Measurements from ENCODE around the gene MTHFSD.

MTHFSD gene

GRCh38 chr16:86528061-86528929 lies 26.7 kb downstream of the MTHFSD start:
- DNase-seq: no peak

DNA sequence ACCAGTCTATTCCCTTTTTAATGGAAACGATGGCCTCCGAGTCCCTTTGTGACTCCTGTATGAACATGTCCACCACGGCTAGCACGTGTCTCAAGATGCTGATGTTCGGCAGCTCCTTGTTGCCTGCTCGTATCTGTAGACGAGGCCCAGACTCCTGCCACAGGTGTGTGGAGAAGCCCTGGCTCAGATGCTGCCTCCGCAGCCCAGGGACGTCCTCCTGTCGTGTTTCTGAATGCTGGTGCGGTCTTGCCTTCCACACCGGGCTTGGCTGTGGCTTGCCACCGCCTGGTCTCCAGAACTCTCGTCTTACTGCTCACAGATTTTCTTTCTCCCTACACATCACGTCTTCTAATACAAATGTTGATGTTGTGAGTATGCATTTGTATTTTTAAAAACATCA lies 27.7 kb downstream of the MTHFSD start:
- no peak for DNase-seq

GRCh38 chr16:86525696-86526095 lies 29.3 kb downstream of the MTHFSD start:
- DNase-seq: no peak

- no peak for DNase-seq
Observed at GRCh38 chr16:86524029-86524428, 31.0 kb downstream of the MTHFSD start.

- no peak for DNase-seq
Observed at GRCh38 chr16:86523166-86523740, 31.8 kb downstream of the MTHFSD start.

GRCh38 chr16:86522634-86523033 lies 32.4 kb downstream of the MTHFSD start:
- no peak for DNase-seq

DNA sequence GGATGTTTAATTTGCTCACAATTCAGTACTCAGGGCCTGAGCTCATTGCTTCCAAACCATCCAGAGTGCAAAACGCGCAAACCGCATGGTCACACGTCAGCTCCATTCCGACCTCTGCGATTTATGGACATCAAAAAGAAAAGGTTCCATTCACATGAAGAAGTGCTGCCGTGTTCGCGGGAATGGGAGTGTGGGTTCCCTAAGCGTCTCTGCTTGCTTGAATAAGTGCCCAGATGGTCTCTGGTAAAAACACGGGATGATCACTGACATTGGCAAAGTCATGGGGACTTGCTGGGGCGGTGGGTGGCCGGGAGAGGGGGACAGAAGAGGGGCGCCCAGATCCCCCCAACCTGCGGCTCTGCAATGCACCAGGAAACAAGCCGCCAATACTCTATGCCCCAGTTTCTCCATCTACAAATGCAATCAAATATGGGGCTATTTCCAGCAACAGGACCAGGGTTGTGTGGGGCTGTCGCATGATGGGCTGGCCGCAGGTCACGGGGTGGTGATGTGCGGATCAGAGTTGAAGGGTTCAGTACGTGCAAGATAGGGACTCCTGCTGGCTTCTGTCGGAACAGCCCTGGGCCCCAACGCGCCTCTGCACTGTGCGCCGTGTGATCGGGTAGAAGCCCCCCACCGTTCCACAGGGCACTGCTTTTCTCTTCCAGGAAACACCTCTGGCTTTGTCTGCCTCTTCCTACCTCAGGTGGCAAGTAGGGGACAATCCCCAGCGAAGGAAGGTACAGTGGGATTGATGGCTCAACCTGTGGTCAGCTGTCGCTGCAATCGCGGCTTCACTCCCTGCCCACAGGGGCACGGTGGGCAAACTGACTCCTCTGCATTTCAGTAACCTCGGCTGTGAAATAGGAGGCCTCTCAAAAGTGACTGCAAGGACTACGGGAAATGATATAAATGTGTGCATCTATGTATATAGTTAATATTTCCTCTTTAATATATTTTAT lies 33.5 kb downstream of the MTHFSD start:
- DNase-seq: no peak

DNA sequence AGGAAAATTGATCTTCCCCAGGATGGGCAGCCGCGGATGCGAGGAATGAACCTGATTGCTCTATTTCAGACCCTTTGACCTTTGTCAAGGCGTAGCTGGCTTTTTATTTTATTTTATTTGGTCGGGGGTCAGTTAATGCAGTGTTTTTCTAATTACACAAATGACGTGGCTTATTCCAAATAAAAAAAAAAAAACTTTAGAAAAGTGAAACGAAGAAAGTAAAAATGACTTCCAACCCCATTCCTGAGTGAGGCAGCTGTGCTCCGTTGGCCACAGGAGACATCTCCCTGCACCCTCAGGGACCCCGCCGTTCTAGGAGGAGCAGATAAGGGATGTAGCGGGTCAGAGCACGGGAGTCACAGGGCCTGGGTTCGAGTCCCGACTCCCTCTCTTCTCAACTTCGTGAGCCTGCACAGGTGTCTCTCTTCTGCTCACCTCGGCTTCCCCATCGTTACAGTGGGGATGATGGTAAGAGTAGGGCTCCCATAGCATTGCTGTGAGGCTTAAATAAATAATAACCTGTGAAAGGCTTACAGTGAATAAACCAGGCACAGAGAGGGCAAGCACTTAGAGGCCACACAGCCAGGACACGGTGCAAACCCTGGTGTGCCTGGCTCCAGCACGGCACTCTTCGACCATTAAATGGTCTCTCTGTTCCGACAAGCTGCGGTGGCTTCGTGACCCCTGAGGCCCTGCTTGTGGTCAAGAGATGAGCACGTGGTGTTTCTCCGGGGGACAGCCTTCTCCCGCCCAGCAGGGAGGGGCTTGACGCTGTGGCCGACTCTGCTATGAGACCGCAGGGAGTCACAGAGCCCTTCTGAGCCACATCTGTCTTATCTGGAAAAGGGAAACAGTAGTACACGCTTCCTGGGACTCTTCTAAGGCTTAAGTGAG lies 34.5 kb downstream of the MTHFSD start:
- DNase-seq: no peak

GRCh38 chr16:86519649-86520316 lies 35.3 kb downstream of the MTHFSD start:
- no peak for DNase-seq

DNA sequence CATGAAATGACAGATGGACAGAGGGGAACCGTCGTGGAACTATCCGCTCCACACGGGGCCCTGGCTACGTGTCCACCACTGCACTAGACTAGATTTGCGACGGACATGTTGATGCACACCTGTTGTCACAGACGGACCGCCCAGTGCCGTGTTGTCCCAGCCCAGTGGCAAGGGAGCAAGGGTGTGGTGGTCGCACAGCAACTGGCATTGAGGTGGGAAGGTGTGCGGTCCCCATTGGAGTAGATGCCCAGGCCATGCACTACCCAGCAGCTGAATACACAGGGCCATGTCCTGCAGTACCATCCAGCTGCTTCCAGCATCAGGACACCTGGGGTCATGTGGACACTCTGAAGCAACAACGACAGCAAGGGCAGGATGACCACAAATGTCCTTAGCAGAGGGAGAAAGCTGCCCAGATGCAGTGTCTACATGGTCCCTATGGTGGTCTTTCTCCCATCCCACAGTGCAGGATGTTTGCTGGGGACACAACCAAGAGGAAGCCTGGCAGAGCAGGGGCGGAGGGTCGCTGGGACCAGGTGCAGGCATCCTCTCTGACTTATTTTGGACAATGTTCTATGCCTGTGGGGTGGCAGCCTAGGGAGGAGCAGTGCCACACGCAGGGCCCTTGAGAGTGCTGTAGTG lies 35.9 kb downstream of the MTHFSD start:
- DNase-seq: no peak

- DNase-seq: no peak
Observed at GRCh38 chr16:86517652-86518258, 37.3 kb downstream of the MTHFSD start.

DNA sequence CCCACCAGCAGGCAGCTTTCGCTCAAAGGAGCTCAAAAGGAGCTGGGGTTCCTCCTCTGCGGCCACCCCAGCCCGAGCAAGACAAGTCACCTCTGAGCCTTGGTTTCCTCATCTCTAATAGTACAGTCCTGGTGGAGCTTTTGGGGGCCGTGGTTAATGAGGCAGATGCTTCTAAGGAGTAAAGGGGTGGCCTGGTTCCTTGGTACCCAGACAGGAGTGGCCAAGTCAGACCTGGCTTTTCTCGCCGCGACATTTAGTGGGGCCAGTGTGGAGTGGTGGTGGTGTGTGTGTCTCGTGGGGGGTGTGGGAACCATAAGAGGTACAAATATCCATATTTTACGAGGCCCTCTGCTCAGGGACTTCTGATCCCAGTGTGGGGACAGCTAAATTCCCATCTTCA lies 38.0 kb downstream of the MTHFSD start:
- no peak for DNase-seq

GRCh38 chr16:86516623-86517003 lies 38.4 kb downstream of the MTHFSD start:
- DNase-seq: no peak

- no peak for DNase-seq
Observed at GRCh38 chr16:86515777-86516622, 39.0 kb downstream of the MTHFSD start.

- no peak for DNase-seq
Observed at GRCh38 chr16:86515413-86515776, 39.6 kb downstream of the MTHFSD start.

DNA sequence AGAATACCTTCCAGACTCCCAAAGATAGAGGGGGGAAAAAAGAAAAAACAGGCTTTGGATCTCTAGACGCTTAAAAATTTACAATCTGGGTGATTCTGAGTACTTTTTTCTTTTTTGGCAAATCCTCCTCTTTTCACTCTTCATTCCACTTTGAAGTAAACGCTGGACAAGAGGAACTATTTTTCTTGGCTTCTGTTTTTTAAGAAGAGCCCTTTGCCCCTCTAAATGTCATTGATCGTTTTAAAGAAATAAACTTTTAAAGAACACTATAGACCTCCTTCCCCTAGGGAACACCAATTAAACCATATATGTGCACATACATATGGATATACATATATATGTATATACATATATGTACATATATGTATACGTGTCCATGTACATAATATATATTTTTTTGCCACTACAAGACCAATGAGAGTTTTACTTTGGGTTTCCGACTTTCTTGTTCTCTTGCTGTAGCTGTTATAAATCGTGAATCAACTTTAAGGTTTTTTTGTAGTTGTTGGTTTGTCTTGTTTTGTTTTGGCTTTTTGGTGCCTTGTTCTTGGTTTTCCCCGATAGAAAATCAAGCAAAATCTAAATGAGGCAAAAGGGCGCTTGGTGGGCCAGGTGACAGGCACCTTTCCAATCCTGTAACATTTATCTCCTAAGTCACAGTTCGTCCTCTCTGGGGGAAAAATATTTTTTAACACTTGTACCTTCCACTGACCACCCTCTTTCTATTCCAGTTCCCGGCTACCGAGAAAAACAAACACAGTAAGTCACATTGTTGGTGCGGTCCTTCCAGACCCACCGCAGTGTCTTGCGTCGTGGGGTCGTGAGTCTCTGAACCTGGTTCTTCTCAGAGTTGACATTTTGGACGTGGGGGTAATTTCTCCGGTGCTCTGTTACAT lies 40.3 kb downstream of the MTHFSD start:
- no peak for DNase-seq

- no peak for DNase-seq
Observed at GRCh38 chr16:86513471-86514277, 41.4 kb downstream of the MTHFSD start.

Data from GOT3 (cell line).